Karpas-422 (cell line): ENCODE measurements around the gene RASSF3. TPM values are rescaled to one million over a fixed set of nuclear protein-coding genes. Genes with fewer than 3 reads are reported as not detected.

ENCODE experiments used
- DNase-seq: peaks from one replicate; pipeline ENCODE4 v3.0.0-alpha.2; 2015
- H2AFZ ChIP-seq: fragments of 200-600 bp; sonication (generic); 2 replicates; pipeline ENCODE4 v1.6.1; 2014; ENCODE audit warnings: antibody characterized with exemption, low read length, mixed read lengths
- H3K27ac ChIP-seq: fragments of 200-600 bp; sonication (generic); 2 replicates; pipeline ENCODE4 v1.5.1; 2014; ENCODE audit warnings: mild to moderate bottlenecking, low read length, moderate library complexity
- H3K27me3 ChIP-seq: fragments of 200-600 bp; sonication (generic); 2 replicates; pipeline ENCODE4 v1.6.1; 2014; ENCODE audit warnings: low read length, mixed read lengths
- H3K36me3 ChIP-seq: fragments of 200-600 bp; sonication (generic); 2 replicates; pipeline ENCODE4 v1.6.1; 2014; ENCODE audit warnings: low read length, mixed read lengths; ENCODE audit not compliant: insufficient read depth
- H3K4me1 ChIP-seq: fragments of 200-600 bp; sonication (generic); 2 replicates; pipeline ENCODE4 v1.6.1; 2014; ENCODE audit warnings: mild to moderate bottlenecking, low read length, mixed read lengths
- H3K4me2 ChIP-seq: fragments of 200-600 bp; sonication (generic); 2 replicates; pipeline ENCODE4 v1.6.1; 2014; ENCODE audit warnings: low read length, low read depth, mild to moderate bottlenecking; ENCODE audit not compliant: poor library complexity, severe bottlenecking
- H3K4me3 ChIP-seq: fragments of 200-600 bp; sonication (generic); 2 replicates; pipeline ENCODE4 v1.5.1; 2014; ENCODE audit warnings: mild to moderate bottlenecking, antibody characterized with exemption, low read length, mixed read lengths
- H3K79me2 ChIP-seq: fragments of 200-600 bp; sonication (generic); 2 replicates; pipeline ENCODE4 v1.6.1; 2014; ENCODE audit warnings: mild to moderate bottlenecking, low read length, mixed read lengths
- H3K9ac ChIP-seq: fragments of 200-600 bp; sonication (generic); 2 replicates; pipeline ENCODE4 v1.6.0; 2014; ENCODE audit warnings: low read length
- H3K9me2 ChIP-seq: fragments of 200-600 bp; sonication (generic), shearing (Covaris generic); replicated peaks from 2 replicates; pipeline ENCODE4 v1.6.0; 2014; ENCODE audit warnings: mild to moderate bottlenecking, low read length, moderate library complexity; ENCODE audit not compliant: insufficient read depth
- H3K9me3 ChIP-seq: fragments of 300-700, 200-600 bp; sonication (generic); 2 replicates; pipeline ENCODE4 v1.6.1; 2014; ENCODE audit warnings: low read length, mixed read lengths
- H4K20me1 ChIP-seq: fragments of 200-600 bp; sonication (generic); 2 replicates; pipeline ENCODE4 v1.6.1; 2014; ENCODE audit warnings: mild to moderate bottlenecking, antibody characterized with exemption, low read length, low read depth; ENCODE audit not compliant: insufficient read depth
- total RNA-seq: library from RNA; depleted of rRNA; stranded (reverse); fragments of >200 nt; shearing (Covaris generic); gene quantifications from 2 replicates; pipeline ENCODE4 v1.2.3, GENCODE V29; 2014; ENCODE audit warnings: low replicate concordance

The RASSF3 gene
- total RNA-seq, 1 experiment from 2014 or later, result 21.5 TPM

- Histone ChIP-seq H3K36me3 (0 out of 2 replicates have a peak, but pooled peaks cover 12% of the 10 kb centered on the region), H4K20me1 (no peaks in the 10 kb centered on the region), H3K4me1 (no peaks in the 10 kb centered on the region), H3K9me3 (no peaks in the 10 kb centered on the region), H2AFZ (no peak overlapping the region), H3K4me3 (no peak overlapping the region), H3K27ac (no peak overlapping the region), H3K9ac (no peak overlapping the region), H3K4me2 (no peak overlapping the region), H3K9me2 (no peaks in the 10 kb centered on the region), H3K79me2 (no peaks in the 10 kb centered on the region), H3K27me3 (no peaks in the 10 kb centered on the region)
- no peak for DNase-seq
Observed at GRCh38 chr12:64713376-64713775, 103.1 kb downstream of the RASSF3 start.

- H3K27me3 ChIP-seq, result no peaks in the 10 kb centered on the region
- no peak overlapping the region for H2AFZ ChIP-seq
- no peak overlapping the region for H3K9ac ChIP-seq
- H3K9me2 ChIP-seq, result no peaks in the 10 kb centered on the region
- no peak overlapping the region for H3K4me2 ChIP-seq
- H3K79me2 ChIP-seq, result no peaks in the 10 kb centered on the region
- H3K9me3 ChIP-seq, result no peaks in the 10 kb centered on the region
- H3K4me1 ChIP-seq, result no peaks in the 10 kb centered on the region
- H3K4me3 ChIP-seq, result no peak overlapping the region
- H3K27ac ChIP-seq, result no peak overlapping the region
- DNase-seq, result no peak
- 0 out of 2 replicates have a peak, but pooled peaks cover 12% of the 10 kb centered on the region for H3K36me3 ChIP-seq
- H4K20me1 ChIP-seq, result no peaks in the 10 kb centered on the region
Observed at GRCh38 chr12:64714551-64714968, 104.3 kb downstream of the RASSF3 start.

GRCh38 chr12:64716371-64716770 is 106.1 kb downstream of the RASSF3 start:
- no peak overlapping the region for H2AFZ ChIP-seq
- no peaks in the 10 kb centered on the region for H3K4me1 ChIP-seq
- H3K9me2 ChIP-seq, result no peaks in the 10 kb centered on the region
- H4K20me1 ChIP-seq, result no peaks in the 10 kb centered on the region
- H3K4me2 ChIP-seq, result no peak overlapping the region
- no peaks in the 10 kb centered on the region for H3K9me3 ChIP-seq
- no peak overlapping the region for H3K9ac ChIP-seq
- DNase-seq, result no peak
- no peaks in the 10 kb centered on the region for H3K79me2 ChIP-seq
- no peak overlapping the region for H3K4me3 ChIP-seq
- no peaks in the 10 kb centered on the region for H3K27me3 ChIP-seq
- H3K27ac ChIP-seq, result no peak overlapping the region
- 0 out of 2 replicates have a peak, but pooled peaks cover 18% of the 10 kb centered on the region for H3K36me3 ChIP-seq

- H3K27me3 ChIP-seq, result no peaks in the 10 kb centered on the region
- 0 out of 2 replicates have a peak, but pooled peaks cover 18% of the 10 kb centered on the region for H3K36me3 ChIP-seq
- H3K79me2 ChIP-seq, result no peaks in the 10 kb centered on the region
- no peak overlapping the region for H3K9ac ChIP-seq
- no peak for DNase-seq
- no peak overlapping the region for H3K27ac ChIP-seq
- no peak overlapping the region for H2AFZ ChIP-seq
- H3K9me2 ChIP-seq, result no peaks in the 10 kb centered on the region
- no peak overlapping the region for H3K4me3 ChIP-seq
- H3K9me3 ChIP-seq, result no peaks in the 10 kb centered on the region
- no peak overlapping the region for H3K4me2 ChIP-seq
- no peaks in the 10 kb centered on the region for H3K4me1 ChIP-seq
- no peaks in the 10 kb centered on the region for H4K20me1 ChIP-seq
Observed at GRCh38 chr12:64716839-64717455, 106.7 kb downstream of the RASSF3 start.

GRCh38 chr12:64718649-64719048 is 108.4 kb downstream of the RASSF3 start:
- Histone ChIP-seq H3K79me2 (no peaks in the 10 kb centered on the region), H4K20me1 (no peaks in the 10 kb centered on the region), H3K4me2 (no peak overlapping the region), H3K27ac (no peak overlapping the region), H3K36me3 (0 out of 2 replicates have a peak, but pooled peaks cover 21% of the 10 kb centered on the region), H3K9ac (no peak overlapping the region), H3K9me3 (no peaks in the 10 kb centered on the region), H3K4me3 (no peak overlapping the region), H3K9me2 (no peaks in the 10 kb centered on the region), H3K4me1 (no peaks in the 10 kb centered on the region), H3K27me3 (no peaks in the 10 kb centered on the region), H2AFZ (no peak overlapping the region)
- no peak for DNase-seq

GRCh38 chr12:64720884-64721283 is 110.6 kb downstream of the RASSF3 start:
- no peaks in the 10 kb centered on the region for H3K79me2 ChIP-seq
- no peak overlapping the region for H2AFZ ChIP-seq
- 0 out of 2 replicates have a peak, but pooled peaks cover 14% of the 10 kb centered on the region for H3K36me3 ChIP-seq
- no peak overlapping the region for H3K27ac ChIP-seq
- no peaks in the 10 kb centered on the region for H3K27me3 ChIP-seq
- no peaks in the 10 kb centered on the region for H4K20me1 ChIP-seq
- no peaks in the 10 kb centered on the region for H3K4me1 ChIP-seq
- no peak overlapping the region for H3K9ac ChIP-seq
- H3K4me2 ChIP-seq, result no peak overlapping the region
- H3K4me3 ChIP-seq, result no peak overlapping the region
- DNase-seq, result no peak
- H3K9me2 ChIP-seq, result no peaks in the 10 kb centered on the region
- H3K9me3 ChIP-seq, result no peaks in the 10 kb centered on the region

GRCh38 chr12:64722835-64723234 is 112.5 kb downstream of the RASSF3 start:
- no peak overlapping the region for H2AFZ ChIP-seq
- H3K36me3 ChIP-seq, result 0 out of 2 replicates have a peak, but pooled peaks cover 9% of the 10 kb centered on the region

GRCh38 chr12:64723630-64724029 is 113.3 kb downstream of the RASSF3 start:
- Histone ChIP-seq H3K9me2 (no peaks in the 10 kb centered on the region), H3K27ac (no peak overlapping the region), H3K4me1 (no peaks in the 10 kb centered on the region), H3K36me3 (0 out of 2 replicates have a peak, but pooled peaks cover 9% of the 10 kb centered on the region), H3K9me3 (no peaks in the 10 kb centered on the region), H3K79me2 (no peaks in the 10 kb centered on the region), H4K20me1 (no peaks in the 10 kb centered on the region), H2AFZ (no peak overlapping the region), H3K4me3 (no peak overlapping the region), H3K27me3 (no peaks in the 10 kb centered on the region), H3K9ac (no peak overlapping the region), H3K4me2 (no peak overlapping the region)
- no peak for DNase-seq

More at GRCh38 chr12:64722835-64723234, 112.5 kb downstream of the RASSF3 start:
- no peak overlapping the region for H3K27ac ChIP-seq
- no peaks in the 10 kb centered on the region for H3K9me3 ChIP-seq
- no peak overlapping the region for H3K4me2 ChIP-seq
- no peaks in the 10 kb centered on the region for H3K9me2 ChIP-seq
- no peak overlapping the region for H3K9ac ChIP-seq
- no peaks in the 10 kb centered on the region for H3K27me3 ChIP-seq
- DNase-seq, result no peak
- no peaks in the 10 kb centered on the region for H4K20me1 ChIP-seq
- no peaks in the 10 kb centered on the region for H3K79me2 ChIP-seq
- H3K4me1 ChIP-seq, result no peaks in the 10 kb centered on the region
- H3K4me3 ChIP-seq, result no peak overlapping the region
